SK-N-SH (cell line): ENCODE measurements around the gene NOPCHAP1. TPM values are rescaled to one million over a fixed set of nuclear protein-coding genes. Genes with fewer than 3 reads are reported as not detected.

Source experiments
- CTCF ChIA-PET: fragments of 300-600, 350-600 bp; formaldehyde crosslinking; extraction: SDS; loops from one replicate; lab custom pipeline; 2021; lab: Yijun Ruan, JAX
- POLR2A ChIA-PET: fragments of 350-600 bp; sonication (Branson Sonifier 250); formaldehyde crosslinking; extraction: SDS; loops from one replicate; lab custom pipeline; 2020; ENCODE audit warnings: antibody characterized with exemption, inconsistent platforms; lab: Yijun Ruan, JAX
- DNase-seq: peaks from one replicate; pipeline ENCODE4 v3.0.0; 2012
- H2AFZ ChIP-seq: fragments of 200-600 bp; sonication (generic); 2 replicates; pipeline ENCODE4 v1.8.1; 2016; ENCODE audit warnings: antibody characterized with exemption, mild to moderate bottlenecking, low read depth
- H3F3A ChIP-seq: fragments of 200-600 bp; sonication (generic); replicated peaks from 2 replicates; pipeline ENCODE3; 2016; ENCODE audit warnings: antibody characterized with exemption, mild to moderate bottlenecking; ENCODE audit not compliant: insufficient read depth
- H3K27ac ChIP-seq, 2 experiments: fragments of 200-500 bp in 1 of 2; fragments of 200-600 bp in 1 of 2; sonication (Bioruptor generic) in 1 of 2; sonication (generic), shearing (Covaris generic) in 1 of 2; 2 replicates each; pipeline versions ENCODE4 v1.5.1 to v1.6.1; 2014 to 2016; ENCODE audit warnings: low read depth in 2 of 2, inconsistent platforms in 1 of 2, low read length in 1 of 2, mild to moderate bottlenecking in 1 of 2, mixed read lengths in 1 of 2
- H3K27me3 ChIP-seq: fragments of 200-600 bp; sonication (generic), shearing (Covaris generic); 2 replicates; pipeline ENCODE4 v1.6.1; 2016; ENCODE audit warnings: mixed run types; ENCODE audit not compliant: insufficient read depth
- H3K36me3 ChIP-seq, 2 experiments: fragments of 200-500 bp in 1 of 2; fragments of 200-600 bp in 1 of 2; sonication (Bioruptor generic) in 1 of 2; sonication (generic) in 1 of 2; replicated peaks in 1 of 2; 2 replicates each; pipeline versions ENCODE3 to v1.5.1; 2014 to 2016; ENCODE audit warnings: low read length in 1 of 2, mild to moderate bottlenecking in 1 of 2; ENCODE audit not compliant: insufficient read depth in 2 of 2, control insufficient read depth in 1 of 2
- H3K4me1 ChIP-seq, 2 experiments: fragments of 200-500 bp in 1 of 2; fragments of 200-600 bp in 1 of 2; sonication (Bioruptor generic) in 1 of 2; sonication (generic), shearing (Covaris generic) in 1 of 2; 2 replicates each; pipeline versions ENCODE4 v1.5.1 to v1.6.1; 2014 to 2016; ENCODE audit warnings: low read depth in 1 of 2, low read length in 1 of 2, mixed run types in 1 of 2; ENCODE audit not compliant: insufficient read depth in 2 of 2, control insufficient read depth in 1 of 2
- H3K4me2 ChIP-seq: fragments of 200-600 bp; sonication (generic), shearing (Covaris generic); 2 replicates; pipeline ENCODE4 v1.6.1; 2017; ENCODE audit warnings: mixed run types
- H3K4me3 ChIP-seq, 2 experiments: fragments of 200-500 bp in 1 of 2; fragments of 200-600 bp in 1 of 2; sonication (Bioruptor generic) in 1 of 2; sonication (generic), shearing (Covaris generic) in 1 of 2; 2 replicates each; pipeline versions ENCODE4 v1.5.1 to v1.8.1; 2014 to 2016; ENCODE audit warnings: low read depth in 2 of 2, inconsistent platforms in 1 of 2, low read length in 1 of 2, mild to moderate bottlenecking in 1 of 2, mixed read lengths in 1 of 2, moderate library complexity in 1 of 2
- H3K79me2 ChIP-seq: fragments of 200-600 bp; sonication (generic); 2 replicates; pipeline ENCODE4 v1.8.1; 2017; ENCODE audit warnings: mild to moderate bottlenecking; ENCODE audit not compliant: insufficient read depth
- H3K9ac ChIP-seq: fragments of 200-600 bp; sonication (generic); 2 replicates; pipeline ENCODE4 v1.6.1; 2017; ENCODE audit warnings: mixed run types
- H3K9me2 ChIP-seq: fragments of 200-600 bp; sonication (generic); 2 replicates; pipeline ENCODE4 v1.6.1; 2017; ENCODE audit warnings: mixed run types
- H3K9me3 ChIP-seq: fragments of 200-600 bp; sonication (generic); 2 replicates; pipeline ENCODE4 v1.6.1; 2017; ENCODE audit warnings: mixed run types, mild to moderate bottlenecking, moderate library complexity
- H4K20me1 ChIP-seq: fragments of 200-600 bp; sonication (generic); 2 replicates; pipeline ENCODE4 v1.6.1; 2017; ENCODE audit warnings: mild to moderate bottlenecking, mixed run types; ENCODE audit not compliant: insufficient read depth
- CHD2 ChIP-seq: fragments of 150-350 bp; IDR thresholded peaks from 2 replicates; pipeline ENCODE4 v1.6.1; 2018; ENCODE audit warnings: low read length; ENCODE audit not compliant: partially characterized antibody
- ELF1 ChIP-seq: IDR thresholded peaks from 2 replicates; pipeline ENCODE4 v1.4.0; 2012
- EP300 ChIP-seq, 2 experiments: IDR thresholded peaks; 2 replicates each; pipeline versions ENCODE4 v1.4.0 to v1.6.1; 2012; ENCODE audit warnings: borderline replicate concordance in 1 of 2, low read depth in 1 of 2, low read length in 1 of 2
- GABPA ChIP-seq: IDR thresholded peaks from 2 replicates; pipeline ENCODE4 v1.4.0; 2012; ENCODE audit warnings: low read depth, mild to moderate bottlenecking
- JUND ChIP-seq: IDR thresholded peaks from 2 replicates; pipeline ENCODE4 v1.4.0; 2012
- MEF2A ChIP-seq: IDR thresholded peaks from 2 replicates; pipeline ENCODE4 v1.4.0; 2012; ENCODE audit warnings: low read depth, borderline replicate concordance
- NFIC ChIP-seq: IDR thresholded peaks from 2 replicates; pipeline ENCODE4 v1.4.0; 2012; ENCODE audit warnings: borderline replicate concordance
- RFX5 ChIP-seq: IDR thresholded peaks from 2 replicates; pipeline ENCODE4 v1.6.1; 2012; ENCODE audit warnings: mild to moderate bottlenecking, improper control_type of control experiment, low read length
- RXRA ChIP-seq: IDR thresholded peaks from 2 replicates; pipeline ENCODE4 v1.4.0; 2012; ENCODE audit warnings: low read depth, mild to moderate bottlenecking, borderline replicate concordance
- TAF1 ChIP-seq: IDR thresholded peaks from 2 replicates; pipeline ENCODE4 v1.6.1; 2012; ENCODE audit warnings: low read depth, mild to moderate bottlenecking, low read length, moderate library complexity, borderline replicate concordance
- TEAD4 ChIP-seq: IDR thresholded peaks from 2 replicates; pipeline ENCODE4 v1.4.0; 2012; ENCODE audit warnings: mild to moderate bottlenecking, borderline replicate concordance; ENCODE audit not compliant: insufficient read depth
- YY1 ChIP-seq: IDR thresholded peaks from 2 replicates; pipeline ENCODE4 v1.4.0; 2012; ENCODE audit warnings: low read depth, mild to moderate bottlenecking
- ZBTB33 ChIP-seq: IDR thresholded peaks from 2 replicates; pipeline ENCODE4 v1.4.0; 2012; ENCODE audit warnings: low read depth, borderline replicate concordance
- WGBS: methylation state at CpG from one replicate; pipeline ENCODE4 v1.1.6; 2017; ENCODE audit warnings: low lambda C conversion rate; 5-methylcytosine and 5-hydroxymethylcytosine counted together
- polyA plus RNA-seq, 3 experiments: library from polyadenylated mRNA; depleted of rRNA; stranded (reverse); fragments of >200 nt; gene quantifications; 2 replicates each; pipeline ENCODE4 v1.2.3, GENCODE V29; 2012
- TF ChIP-seq, protein P1 (sequence below): IDR thresholded peaks from 2 replicates; pipeline ENCODE4; 2012
- TF ChIP-seq, protein P2 (sequence below): IDR thresholded peaks from 2 replicates; pipeline ENCODE4 v1.4.0; 2012; ENCODE audit warnings: low read depth
- TF ChIP-seq, protein P3 (sequence below): IDR thresholded peaks from 2 replicates; pipeline ENCODE4 v1.6.1; 2012; ENCODE audit warnings: mild to moderate bottlenecking, low read depth, low read length, moderate library complexity
- TF ChIP-seq, protein P4 (sequence below): IDR thresholded peaks from 2 replicates; pipeline ENCODE4 v1.4.0; 2012; ENCODE audit warnings: low read depth, borderline replicate concordance
- TF ChIP-seq, protein P5 (sequence below): fragments of 200-600 bp; sonication (generic); IDR thresholded peaks from 2 replicates; pipeline ENCODE4 v1.6.1; 2017; ENCODE audit warnings: antibody characterized with exemption, mild to moderate bottlenecking, moderate library complexity

Gene NOPCHAP1
- polyA plus RNA-seq, 1 of the 3 experiments (the other 2 are of a cell fraction), result 17.3 TPM

- H3K9me3 ChIP-seq, result no peaks in the 10 kb centered on the region
- no peak overlapping the region for H2AFZ ChIP-seq
- no peaks in the 10 kb centered on the region for H3F3A ChIP-seq
- peaks cover 4 to 6% of the 10 kb centered on the region in 2 experiments; a peak in 2 of 4 replicates for H3K4me1 ChIP-seq
- H4K20me1 ChIP-seq, result no peaks in the 10 kb centered on the region
- H3K9me2 ChIP-seq, result no peaks in the 10 kb centered on the region
- no peaks in the 10 kb centered on the region for H3K27me3 ChIP-seq
- TF ChIP-seq NFIC (no peak), MEF2A (no peak), RXRA (no peak), ELF1 (no peak), ZBTB33 (no peak), YY1 (no peak), TEAD4 (no peak), TAF1 (no peak), RFX5 (no peak), CHD2 (no peak), GABPA (no peak), EP300 (IDR thresholded peaks at IDR 0.05; ENCODE audit: borderline replicate concordance in 1 of 2, low read depth in 1 of 2, low read length in 1 of 2) (no peak), JUND (no peak)
- TF ChIP-seq, protein P1, sequence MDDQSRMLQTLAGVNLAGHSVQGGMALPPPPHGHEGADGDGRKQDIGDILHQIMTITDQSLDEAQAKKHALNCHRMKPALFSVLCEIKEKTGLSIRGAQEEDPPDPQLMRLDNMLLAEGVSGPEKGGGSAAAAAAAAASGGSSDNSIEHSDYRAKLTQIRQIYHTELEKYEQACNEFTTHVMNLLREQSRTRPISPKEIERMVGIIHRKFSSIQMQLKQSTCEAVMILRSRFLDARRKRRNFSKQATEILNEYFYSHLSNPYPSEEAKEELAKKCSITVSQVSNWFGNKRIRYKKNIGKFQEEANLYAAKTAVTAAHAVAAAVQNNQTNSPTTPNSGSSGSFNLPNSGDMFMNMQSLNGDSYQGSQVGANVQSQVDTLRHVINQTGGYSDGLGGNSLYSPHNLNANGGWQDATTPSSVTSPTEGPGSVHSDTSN, result no peak
- TF ChIP-seq, protein P2, sequence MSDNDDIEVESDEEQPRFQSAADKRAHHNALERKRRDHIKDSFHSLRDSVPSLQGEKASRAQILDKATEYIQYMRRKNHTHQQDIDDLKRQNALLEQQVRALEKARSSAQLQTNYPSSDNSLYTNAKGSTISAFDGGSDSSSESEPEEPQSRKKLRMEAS, result no peak
- TF ChIP-seq, protein P3, sequence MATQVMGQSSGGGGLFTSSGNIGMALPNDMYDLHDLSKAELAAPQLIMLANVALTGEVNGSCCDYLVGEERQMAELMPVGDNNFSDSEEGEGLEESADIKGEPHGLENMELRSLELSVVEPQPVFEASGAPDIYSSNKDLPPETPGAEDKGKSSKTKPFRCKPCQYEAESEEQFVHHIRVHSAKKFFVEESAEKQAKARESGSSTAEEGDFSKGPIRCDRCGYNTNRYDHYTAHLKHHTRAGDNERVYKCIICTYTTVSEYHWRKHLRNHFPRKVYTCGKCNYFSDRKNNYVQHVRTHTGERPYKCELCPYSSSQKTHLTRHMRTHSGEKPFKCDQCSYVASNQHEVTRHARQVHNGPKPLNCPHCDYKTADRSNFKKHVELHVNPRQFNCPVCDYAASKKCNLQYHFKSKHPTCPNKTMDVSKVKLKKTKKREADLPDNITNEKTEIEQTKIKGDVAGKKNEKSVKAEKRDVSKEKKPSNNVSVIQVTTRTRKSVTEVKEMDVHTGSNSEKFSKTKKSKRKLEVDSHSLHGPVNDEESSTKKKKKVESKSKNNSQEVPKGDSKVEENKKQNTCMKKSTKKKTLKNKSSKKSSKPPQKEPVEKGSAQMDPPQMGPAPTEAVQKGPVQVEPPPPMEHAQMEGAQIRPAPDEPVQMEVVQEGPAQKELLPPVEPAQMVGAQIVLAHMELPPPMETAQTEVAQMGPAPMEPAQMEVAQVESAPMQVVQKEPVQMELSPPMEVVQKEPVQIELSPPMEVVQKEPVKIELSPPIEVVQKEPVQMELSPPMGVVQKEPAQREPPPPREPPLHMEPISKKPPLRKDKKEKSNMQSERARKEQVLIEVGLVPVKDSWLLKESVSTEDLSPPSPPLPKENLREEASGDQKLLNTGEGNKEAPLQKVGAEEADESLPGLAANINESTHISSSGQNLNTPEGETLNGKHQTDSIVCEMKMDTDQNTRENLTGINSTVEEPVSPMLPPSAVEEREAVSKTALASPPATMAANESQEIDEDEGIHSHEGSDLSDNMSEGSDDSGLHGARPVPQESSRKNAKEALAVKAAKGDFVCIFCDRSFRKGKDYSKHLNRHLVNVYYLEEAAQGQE, result no peak
- TF ChIP-seq, protein P4, sequence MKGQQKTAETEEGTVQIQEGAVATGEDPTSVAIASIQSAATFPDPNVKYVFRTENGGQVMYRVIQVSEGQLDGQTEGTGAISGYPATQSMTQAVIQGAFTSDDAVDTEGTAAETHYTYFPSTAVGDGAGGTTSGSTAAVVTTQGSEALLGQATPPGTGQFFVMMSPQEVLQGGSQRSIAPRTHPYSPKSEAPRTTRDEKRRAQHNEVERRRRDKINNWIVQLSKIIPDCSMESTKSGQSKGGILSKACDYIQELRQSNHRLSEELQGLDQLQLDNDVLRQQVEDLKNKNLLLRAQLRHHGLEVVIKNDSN, result no peak
- TF ChIP-seq, protein P5, sequence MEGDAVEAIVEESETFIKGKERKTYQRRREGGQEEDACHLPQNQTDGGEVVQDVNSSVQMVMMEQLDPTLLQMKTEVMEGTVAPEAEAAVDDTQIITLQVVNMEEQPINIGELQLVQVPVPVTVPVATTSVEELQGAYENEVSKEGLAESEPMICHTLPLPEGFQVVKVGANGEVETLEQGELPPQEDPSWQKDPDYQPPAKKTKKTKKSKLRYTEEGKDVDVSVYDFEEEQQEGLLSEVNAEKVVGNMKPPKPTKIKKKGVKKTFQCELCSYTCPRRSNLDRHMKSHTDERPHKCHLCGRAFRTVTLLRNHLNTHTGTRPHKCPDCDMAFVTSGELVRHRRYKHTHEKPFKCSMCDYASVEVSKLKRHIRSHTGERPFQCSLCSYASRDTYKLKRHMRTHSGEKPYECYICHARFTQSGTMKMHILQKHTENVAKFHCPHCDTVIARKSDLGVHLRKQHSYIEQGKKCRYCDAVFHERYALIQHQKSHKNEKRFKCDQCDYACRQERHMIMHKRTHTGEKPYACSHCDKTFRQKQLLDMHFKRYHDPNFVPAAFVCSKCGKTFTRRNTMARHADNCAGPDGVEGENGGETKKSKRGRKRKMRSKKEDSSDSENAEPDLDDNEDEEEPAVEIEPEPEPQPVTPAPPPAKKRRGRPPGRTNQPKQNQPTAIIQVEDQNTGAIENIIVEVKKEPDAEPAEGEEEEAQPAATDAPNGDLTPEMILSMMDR, result no peak
- ChIA-PET CTCF (interaction anchor here (0.7 to 1.6 kb wide), 2 partner anchors 27 to 77 kb away, joined by 3 to 4 read pairs; no protein-coding TSS in a partner anchor), POLR2A (no interaction called here)
- no peak overlapping the region for H3K4me3 ChIP-seq
- peaks cover 12 to 13% of the 10 kb centered on the region in 2 experiments for H3K36me3 ChIP-seq
- H3K79me2 ChIP-seq, result no peaks in the 10 kb centered on the region
- WGBS, result 96% methylated on average over 4 of the region's 4 CpGs
- H3K9ac ChIP-seq, result no peak overlapping the region
- H3K27ac ChIP-seq, result no peak overlapping the region
- no peak for DNase-seq
- no peak overlapping the region for H3K4me2 ChIP-seq
These were observed 40.3 kb downstream of the NOPCHAP1 start for GRCh38 chr12:105026411-105026810.
